GM21423 (cell line): Measurements from ENCODE around the gene CPEB2.
"Not testable (repeated sequence)": the region's sequence is repeated elsewhere in the genome, so short reads cannot be mapped to it uniquely, and the experiment has no call there.

Source experiments
- ATAC-seq: cut with Tn5 transposase; IDR thresholded peaks from one replicate; pipeline ENCODE4 v1.9.1; 2021; ENCODE audit warnings: mild to moderate bottlenecking, moderate library complexity; ENCODE audit not compliant: unreplicated experiment

The CPEB2 gene

DNA sequence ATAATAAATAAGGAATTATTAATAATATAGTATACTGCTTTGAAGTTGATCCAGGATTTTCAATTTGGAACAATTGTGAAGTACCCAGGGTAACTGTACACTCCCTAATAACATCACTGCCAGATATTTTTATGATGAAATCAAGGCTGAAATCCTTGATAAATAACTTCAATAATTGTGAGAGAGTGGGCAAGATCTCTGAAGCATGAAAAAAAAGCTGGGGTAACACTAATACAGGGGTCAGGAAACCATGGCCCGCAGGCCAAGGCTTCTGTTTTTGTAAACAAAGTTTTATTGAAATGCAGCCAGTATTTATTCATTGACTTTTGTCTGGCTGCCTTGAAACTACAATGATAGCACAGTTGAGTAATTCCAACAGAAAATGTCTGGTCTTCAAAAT, 41.6 kb downstream of the CPEB2 start:
- no peak for ATAC-seq

DNA sequence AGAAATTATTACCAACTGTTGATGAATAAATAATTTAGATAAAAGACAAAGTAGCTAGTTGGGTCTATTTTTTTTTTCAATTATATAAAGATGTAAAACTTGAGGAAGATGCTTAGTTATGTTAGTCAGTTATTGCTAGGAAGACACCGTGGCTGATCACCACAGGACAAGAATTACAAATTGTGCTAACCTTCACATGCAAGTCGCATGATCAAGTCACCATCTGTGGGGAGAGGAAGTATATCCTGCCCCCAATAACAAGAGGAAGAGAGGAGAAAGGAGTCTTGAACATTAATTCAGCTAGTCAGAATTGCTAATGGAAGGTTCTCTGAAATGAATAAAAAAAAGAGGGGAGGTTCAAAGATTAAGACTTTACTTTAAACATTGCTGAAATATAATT, 52.3 kb downstream of the CPEB2 start:
- no peak for ATAC-seq

DNA sequence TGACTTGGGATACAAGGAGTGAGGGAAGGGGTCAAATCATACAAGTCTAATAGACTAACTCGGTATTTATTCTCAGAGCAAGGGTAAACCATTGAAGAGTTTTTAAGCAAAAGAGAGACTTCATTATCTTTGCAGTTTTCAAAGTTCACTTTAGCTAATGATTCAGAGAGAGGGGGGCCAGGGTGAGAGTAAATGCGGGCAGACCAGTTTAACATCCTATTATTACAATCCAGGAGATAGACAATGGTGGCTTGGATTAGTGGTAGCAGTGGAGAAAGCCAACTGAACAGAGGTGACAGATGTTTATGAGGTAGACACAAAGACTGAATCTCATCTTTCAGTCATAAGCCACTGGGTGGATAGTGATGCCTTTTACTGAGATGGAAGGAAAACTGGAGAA, 57.9 kb downstream of the CPEB2 start:
- no peak for ATAC-seq

DNA sequence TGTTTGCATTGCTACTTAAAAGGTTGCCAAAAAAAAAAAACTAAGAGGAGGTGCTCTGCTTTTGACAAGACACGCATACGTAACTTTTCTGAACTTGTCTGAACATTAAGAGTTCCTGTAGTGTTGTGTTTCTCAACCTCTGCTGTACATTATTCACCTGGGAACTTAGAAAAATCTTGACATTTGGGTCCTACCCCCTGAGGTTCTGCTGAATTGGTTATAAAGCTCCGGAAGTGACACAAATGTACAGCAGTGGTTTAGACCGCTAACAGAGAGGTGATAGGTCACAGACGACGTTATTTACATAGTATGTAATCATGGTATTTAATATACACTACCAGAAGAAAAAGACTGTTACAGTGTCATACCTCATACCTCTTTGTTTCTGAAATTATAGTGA, 61.1 kb downstream of the CPEB2 start:
- ATAC-seq: no peak

DNA sequence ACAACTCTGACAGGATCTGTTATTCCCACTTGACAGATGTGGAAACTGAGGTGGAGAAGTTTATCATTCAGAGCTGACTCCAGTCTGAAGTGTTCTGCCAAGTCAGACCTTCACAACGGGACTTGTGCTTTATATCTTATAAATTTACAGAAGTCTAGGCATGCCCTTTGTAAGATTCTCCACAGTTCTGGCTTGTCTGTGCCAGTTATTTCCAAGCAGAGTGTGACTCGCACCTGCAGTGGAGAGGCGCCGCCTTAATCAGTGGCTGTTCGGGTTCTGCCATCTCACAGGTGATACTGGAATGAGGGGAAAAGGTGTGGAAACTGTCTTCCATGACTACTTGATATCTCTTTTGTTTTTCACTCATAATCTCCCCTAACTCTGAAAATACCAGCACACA, 63.2 kb downstream of the CPEB2 start:
- no peak for ATAC-seq

DNA sequence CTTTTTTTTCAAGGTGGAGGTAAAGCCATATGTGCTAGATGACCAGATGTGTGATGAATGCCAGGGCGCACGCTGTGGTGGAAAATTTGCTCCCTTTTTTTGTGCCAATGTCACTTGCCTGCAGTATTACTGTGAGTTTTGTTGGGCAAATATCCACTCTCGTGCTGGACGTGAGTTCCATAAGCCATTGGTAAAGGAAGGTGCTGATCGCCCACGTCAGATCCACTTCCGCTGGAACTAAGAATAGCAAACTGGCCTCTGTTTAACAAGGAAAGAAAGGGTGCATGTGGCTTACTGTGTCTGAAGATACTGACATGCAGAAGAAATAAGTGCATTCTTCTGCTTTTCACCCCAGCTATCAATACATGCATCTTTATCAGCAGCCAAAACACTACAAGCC, 63.9 kb downstream of the CPEB2 start:
- ATAC-seq: no peak

DNA sequence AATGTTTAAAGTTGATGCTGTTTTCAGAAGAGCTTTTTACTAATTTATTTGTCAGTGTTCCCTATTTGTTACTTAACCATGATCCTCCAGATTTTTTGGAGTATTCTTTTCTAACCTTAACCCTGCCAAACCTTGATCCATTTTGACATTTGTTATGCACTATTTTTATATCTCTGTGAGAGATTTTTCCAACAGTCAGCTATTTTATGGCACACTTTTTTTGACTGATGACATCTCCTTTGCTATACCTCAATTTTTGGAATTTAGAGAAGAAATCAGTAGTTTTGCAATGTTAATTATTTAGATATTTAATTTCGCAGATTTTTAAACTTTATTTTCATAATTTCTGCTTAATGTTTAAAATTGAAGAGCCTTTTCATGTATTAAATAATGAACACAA, 66.0 kb downstream of the CPEB2 start:
- no peak for ATAC-seq

DNA sequence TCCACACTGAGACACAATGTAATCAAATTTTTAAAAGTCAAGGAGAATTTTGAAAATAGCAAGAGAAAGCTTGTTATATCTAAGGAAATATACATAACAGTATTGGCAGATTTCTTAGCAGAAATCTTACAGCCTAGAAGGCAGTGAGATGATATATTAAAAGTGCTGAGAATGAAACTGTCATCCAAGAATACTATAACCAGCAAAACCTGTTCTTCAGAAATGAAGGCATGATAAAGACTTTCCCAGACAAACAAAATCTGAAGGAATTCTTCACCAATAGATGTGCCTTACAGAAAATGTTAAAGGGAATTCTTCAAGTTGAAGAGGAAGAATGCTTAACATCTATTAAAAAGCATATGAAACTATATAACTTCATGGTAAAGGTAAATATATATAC, 73.6 kb downstream of the CPEB2 start:
- no peak for ATAC-seq

DNA sequence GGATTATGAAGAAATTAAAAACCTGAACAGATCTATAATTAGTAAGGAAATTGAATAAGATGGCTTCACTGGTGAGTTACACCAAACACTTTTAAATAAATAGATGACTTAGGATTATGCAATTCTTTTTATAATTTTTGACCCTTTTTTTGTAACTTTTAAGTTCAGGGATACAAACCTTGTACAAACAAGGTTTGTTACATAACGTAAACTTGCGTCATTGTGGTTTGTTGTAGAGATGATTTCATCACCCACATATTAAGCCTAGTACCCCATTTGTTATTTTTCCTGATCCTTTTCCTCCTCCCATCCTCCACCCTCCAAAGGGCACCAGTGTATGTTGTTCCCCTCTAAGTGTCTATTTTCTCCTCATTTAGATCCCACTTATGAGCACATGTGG, 75.7 kb downstream of the CPEB2 start:
- no peak for ATAC-seq

DNA sequence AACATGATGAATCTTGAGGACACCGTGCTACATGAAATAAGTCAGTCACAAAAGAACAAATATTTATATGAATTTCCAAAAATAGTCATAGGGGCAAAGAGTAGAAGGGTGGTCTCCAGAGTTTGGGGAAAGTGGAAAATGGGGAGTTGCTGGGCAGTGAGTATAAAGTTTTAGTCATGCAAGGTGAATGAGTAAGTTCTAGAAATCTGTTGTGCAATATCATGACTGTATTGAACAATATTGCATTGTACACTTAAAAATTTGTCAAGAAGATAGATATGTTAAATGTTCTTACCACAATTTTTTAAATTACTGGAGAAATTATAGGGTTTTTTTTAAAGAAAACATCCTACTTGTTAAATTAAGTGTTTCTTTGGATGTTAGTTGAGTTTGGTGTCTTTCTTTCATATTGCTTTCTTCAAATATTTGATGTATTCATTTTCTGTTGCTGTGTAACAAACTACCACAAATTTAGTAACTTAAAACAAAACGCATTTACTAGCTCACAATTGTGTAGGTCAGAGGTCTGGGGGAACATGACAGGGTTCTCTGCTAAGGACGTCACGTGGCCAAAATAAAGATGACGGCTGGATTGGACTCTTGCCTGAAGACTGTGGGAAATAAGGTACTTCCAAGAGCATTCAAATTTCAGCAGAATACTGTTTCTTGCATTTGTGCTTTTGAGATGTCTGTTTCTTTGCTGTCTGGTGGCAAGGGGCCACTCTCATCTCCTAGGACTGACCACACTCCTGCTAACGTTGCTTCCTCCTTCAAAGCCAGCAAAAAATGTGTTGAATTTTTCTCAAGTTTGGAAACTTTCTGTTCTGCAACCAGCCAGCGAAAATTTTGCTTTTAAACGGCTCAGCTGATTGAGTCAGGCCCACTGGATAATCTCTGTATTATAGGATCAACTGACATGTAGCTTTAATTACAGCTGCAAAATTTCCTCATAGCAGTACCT, 76.7 kb downstream of the CPEB2 start:
- ATAC-seq: no peak

DNA sequence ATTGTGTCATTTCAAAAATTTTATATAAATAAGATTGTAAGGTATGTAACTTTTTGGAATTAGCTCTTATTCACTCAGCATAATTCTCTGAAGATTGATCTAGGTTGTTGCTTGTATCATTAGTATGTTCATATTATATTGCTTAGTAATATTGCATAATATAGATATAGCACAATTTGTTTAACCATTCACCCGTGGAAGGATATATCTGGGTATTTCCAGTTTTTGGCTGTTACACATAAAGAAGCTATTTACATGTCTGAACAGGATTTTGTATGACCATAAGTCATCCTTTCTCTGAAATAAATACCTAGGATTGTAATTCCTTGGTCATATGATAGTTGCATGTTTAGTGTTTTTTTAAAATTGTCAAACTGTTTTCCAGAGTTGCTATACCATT, 82.5 kb downstream of the CPEB2 start:
- ATAC-seq: no peak

DNA sequence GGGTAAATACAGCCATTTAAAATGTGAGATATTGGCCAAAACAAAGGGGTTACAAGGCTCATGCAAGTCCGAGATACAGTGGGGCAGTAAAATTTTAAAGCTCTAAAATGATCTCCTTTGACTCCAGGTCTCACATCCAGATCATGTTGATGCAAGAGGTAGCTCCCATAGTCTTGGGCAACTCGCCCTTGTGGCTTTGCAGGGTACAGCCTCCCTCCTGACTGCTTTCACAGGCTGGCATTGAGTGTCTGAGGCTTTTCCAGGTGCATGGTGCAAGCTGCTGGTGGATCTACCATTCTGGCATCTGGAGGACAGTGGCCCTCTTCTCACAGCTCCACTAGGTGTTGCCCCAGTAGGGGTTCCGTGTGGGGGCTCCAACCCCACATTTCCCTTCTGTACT, 83.5 kb downstream of the CPEB2 start:
- not testable (repeated sequence) for ATAC-seq

DNA sequence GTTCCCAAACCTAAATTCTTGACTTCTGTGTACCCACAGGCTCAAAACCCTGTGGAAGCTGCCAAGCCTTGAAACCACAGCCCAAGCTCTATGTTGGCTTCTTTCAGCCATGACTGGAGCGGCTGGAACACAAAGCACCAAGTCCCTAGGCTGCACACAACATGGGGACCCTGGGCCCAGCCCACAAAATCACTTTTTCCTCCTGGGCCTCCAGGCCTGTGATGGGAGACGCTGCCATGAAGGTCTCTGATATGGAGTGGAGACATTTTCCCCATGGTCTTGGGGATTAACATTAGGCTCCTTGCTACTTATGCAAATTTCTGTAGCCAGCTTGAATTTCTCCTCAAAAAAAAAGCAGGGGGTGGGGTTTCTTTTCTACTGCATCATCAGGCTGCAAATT, 84.0 kb downstream of the CPEB2 start:
- not testable (repeated sequence) for ATAC-seq

DNA sequence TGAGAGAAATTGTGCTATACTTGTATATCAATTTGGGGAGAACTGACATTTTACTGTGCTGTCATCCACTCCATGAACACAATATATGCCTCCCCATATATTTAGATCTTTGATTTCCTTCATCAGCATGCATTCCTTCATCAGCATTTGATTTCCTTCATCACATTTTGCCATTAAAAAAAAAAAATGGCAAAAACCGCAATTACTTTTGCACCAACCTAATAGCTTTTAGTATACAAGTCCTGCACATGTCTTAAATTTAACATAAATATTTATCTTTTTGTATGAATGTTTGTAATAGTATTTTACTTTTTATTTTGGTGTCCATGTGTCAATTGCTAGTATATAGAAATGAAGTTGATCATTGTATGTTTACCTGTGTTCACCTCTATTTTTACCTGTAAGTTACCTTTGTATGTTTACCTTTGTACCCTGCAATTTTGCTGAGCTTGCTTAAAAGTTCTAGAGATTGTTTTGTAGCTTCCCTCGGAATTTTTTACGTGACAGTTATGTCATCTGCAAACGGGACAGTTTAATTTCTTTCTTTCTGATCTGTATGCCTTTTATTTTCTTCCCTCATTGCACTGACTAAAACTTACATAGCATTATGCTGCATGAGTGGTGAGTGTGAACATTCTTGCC, 86.2 kb downstream of the CPEB2 start:
- ATAC-seq: no peak

DNA sequence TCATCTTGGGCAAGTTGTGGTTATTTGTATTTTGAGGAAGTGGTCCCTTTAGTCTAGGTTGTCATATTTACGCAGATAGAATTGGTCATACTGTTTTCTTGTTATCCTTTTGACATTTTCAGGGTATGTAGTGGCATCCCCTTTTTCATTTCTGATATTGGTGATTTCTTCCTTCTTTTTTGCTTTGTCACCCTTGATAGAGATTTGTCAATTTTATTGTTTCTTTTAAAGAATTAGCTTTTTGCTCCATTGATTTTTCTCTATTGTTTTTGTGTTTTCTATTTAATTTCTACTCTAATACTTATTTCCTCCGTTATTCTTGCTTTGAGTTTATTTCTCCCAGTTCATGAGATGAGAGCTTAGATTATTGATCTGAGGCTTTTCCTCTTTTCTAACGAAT, 87.7 kb downstream of the CPEB2 start:
- no peak for ATAC-seq

DNA sequence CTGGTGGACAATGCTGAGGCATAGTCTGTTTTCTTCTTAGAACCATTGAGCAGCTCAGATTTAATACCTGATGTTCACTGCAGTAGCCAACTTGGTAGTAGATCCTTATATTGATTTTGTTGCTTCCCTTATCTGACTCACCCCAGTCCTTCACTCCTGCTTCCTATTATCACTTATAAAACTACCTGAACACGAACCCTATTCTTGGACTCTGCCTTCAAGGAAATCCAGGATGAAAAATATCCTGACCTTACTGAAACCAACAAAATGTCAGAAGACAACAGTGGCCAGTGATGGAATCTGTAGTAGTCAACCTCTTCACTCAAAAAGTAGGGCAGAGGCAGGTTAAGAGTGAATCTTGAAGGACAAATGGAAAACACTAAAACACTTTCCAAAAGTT, 98.1 kb downstream of the CPEB2 start:
- ATAC-seq: no peak

DNA sequence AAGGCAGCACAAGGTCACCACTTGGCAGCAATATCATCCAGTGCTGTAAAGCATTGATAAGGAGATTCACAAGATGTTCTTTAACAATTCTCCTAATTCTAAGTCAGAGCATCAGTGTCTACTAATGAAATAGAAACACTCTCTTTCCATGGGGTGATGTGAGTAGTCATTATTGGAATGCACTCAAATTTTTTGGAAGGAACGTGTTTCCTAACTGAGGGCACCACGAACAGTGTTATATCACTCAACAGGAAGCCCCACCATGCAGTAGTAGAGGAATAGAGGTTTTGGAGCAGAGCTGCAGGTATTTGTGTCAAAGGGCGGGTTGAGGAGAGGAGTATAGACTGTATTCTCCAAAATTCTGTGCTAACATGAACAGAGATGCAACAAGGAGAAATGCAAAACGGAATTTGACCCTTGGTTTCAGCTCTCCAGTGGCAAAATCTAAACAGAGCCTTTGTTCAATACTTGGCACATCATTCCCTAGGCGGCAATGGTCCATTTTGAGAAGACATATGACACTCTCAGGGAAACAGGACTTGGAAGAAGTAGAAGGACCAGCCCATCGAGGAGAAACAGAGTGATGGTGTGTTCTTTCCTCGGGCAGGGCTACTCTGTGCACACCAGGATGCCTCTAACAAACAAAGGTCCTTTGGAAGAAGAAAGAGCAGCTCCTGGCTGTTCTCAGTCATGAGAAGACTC, 98.9 kb downstream of the CPEB2 start:
- no peak for ATAC-seq

DNA sequence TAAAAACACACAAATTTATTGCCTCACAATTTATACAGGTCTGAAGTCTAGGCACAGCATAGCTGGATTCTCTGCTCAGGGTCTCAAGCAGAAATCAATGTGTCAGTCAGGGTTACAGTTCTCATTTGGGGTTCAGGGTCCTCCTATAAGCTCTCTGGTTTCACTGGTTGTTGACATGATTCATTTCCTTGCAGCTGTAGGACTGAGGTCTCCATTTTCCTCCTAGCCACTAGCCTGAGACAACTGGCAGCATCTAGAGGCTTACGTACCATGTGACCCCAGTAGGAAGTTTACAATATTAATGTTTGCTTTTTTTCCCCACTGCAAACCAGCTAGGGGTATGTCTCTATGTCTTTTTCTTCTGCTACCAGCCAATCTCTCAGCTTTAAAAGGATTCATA, 102.5 kb downstream of the CPEB2 start:
- ATAC-seq: no peak

DNA sequence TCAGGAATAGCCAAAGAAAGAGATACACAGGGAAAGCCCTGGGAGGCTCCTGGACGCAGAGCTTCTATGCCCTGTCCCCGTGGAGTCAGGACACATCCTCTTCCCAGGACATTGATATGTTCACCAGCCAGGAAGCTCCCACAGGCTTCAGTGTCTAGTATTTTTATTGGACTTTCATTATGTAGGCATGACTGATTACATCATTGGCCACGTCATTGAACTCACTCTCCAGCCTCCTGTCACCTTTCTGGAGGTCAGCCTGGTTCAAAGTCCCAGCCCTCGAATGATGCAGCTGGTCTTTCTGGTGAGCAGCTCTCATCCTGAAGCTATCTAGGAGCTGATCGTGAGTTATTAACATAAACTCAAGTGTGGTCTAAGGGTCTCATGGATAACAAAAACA, 104.1 kb downstream of the CPEB2 start:
- ATAC-seq: no peak

DNA sequence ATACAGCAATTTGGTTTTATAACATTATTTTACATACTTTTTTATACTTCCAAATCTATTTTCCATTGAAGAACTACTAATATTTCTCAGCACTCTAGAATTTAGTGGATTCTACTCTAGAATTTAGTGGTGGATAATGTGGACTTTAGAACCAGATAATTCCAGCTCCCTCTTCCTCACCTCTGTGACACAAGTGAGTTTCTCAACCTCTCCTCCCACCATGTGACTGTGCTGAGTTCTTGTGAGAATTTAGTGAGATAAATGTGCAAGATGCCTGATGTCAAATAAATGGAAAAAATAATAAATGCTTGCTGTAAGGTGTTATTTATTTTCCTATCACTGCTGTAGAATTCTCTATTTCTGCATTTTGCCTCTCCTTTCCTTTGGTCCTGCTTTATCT, 107.3 kb downstream of the CPEB2 start:
- ATAC-seq: no peak

DNA sequence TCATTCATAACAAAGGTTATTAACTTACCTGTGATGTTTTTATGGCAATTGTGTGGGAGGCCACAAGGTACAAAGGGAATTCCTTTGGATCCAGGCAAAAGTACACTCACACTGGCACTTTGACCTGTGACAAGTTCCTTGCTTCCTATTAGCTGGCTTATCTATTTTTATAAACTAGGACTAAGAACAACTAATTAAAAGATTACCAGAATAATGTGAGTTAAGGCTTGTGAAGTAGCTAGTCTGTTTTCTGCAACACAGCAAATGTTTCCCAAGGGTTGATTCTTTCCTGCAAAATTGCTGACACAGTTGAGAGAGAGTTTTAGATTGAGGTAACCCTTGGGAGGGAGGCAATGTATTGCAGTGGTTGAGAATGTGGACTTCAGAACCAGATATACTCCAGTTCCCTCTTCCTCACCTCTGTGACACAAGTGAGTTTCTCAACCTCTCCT, 107.9 kb downstream of the CPEB2 start:
- no peak for ATAC-seq
